ENCODE measurements around the gene NLRC3.
"Not testable (repeated sequence)": the region's sequence is repeated elsewhere in the genome, so short reads cannot be mapped to it uniquely, and the experiment has no call there.

The NLRC3 gene

DNA sequence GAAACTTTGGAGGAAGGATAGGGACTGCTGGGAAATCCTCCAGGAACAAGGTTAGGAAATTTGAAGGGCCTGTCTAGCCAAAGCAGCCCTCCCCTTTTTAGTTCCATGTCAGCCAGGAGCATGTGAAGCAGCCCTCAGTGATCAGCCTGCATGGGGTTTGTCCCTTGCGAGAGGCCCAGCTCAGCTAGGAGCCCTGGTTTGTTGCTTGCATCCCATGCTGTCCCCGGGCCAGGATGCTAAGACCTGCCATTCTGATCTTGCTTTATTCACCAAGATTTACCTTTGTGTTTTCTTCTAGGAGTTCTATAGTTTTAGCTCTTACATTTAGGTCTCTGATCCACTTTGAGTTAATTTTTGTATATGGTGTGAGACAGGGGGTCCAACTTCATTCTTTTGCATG lies 48.8 kb downstream of the NLRC3 start:
- Histone ChIP-seq H3K4me3 (ENCODE audit: low read depth, low read length) (no peak overlapping the region), H3K79me2 (ENCODE audit: control insufficient read depth, insufficient read depth, low read length, unreplicated experiment) (no peaks in the 10 kb centered on the region), H3K4me1 (ENCODE audit: control insufficient read depth, insufficient read depth, low read length, unreplicated experiment) (no peaks in the 10 kb centered on the region), H3K27me3 (ENCODE audit: insufficient read depth, low read length) (no peaks in the 10 kb centered on the region), H3K36me3 (ENCODE audit: insufficient read depth, low read length) (0 out of 2 replicates have a peak, but pooled peaks cover 5% of the 10 kb centered on the region), H2AFZ (ENCODE audit: low read length, unreplicated experiment) (no peak overlapping the region), H3K27ac (ENCODE audit: low read depth, low read length) (no peak overlapping the region)

DNA sequence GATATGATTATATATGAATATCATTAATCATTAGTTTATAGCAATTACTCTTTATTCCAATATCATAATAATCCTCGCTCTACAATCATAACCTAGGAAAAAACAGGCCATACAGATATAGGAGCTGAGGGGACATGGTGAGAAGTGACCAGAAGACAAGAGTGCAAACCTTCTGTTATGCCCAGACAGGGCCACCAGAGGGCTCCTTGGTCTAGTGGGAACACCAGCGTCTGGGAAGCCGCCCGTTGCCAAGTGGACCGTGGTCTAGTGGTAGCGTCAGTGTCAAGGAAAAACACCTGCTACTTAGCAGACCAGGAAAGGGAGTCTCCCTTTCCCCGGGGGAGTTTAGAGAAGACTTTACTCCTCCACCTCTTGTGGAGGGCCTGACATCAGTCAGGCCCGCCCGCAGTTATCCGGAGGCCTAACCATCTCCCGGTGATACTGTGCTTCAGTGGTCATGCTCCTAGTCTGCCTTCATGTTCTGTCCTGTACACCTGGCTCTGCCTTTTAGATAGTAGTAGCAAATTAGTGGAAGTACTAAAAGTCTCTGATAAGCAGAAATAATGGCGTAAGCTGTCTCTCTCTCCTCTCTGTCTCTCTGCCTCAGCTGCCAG lies 49.9 kb downstream of the NLRC3 start:
- not testable (repeated sequence) for H3K4me3 ChIP-seq (ENCODE audit: low read depth, low read length); H3K36me3 ChIP-seq (ENCODE audit: insufficient read depth, low read length); H3K27ac ChIP-seq (ENCODE audit: low read depth, low read length); H3K4me1 ChIP-seq (ENCODE audit: control insufficient read depth, insufficient read depth, low read length, unreplicated experiment); H2AFZ ChIP-seq (ENCODE audit: low read length, unreplicated experiment); H3K79me2 ChIP-seq (ENCODE audit: control insufficient read depth, insufficient read depth, low read length, unreplicated experiment); H3K27me3 ChIP-seq (ENCODE audit: insufficient read depth, low read length)

DNA sequence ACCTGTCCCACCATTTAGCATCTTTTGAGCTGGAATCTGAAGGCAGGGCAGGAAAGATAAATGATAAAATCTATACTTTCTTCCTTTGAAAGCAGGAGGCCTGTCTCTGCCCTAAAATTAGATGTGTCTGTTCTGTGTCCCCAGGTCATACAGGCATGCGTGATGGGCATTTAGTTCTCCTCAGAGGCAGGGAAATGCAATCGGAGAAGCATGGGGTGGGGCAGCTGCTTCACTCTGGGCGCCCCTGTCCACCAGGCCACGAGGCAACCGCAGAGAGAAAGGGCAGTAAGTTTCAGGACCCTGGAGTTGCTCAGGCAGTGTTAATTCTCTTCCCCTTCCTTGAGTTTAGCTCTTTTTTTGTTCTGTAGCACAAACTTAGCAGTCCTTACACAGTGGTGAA lies 51.3 kb downstream of the NLRC3 start:
- H2AFZ ChIP-seq (ENCODE audit: low read length, unreplicated experiment), result no peak overlapping the region
- H3K4me1 ChIP-seq (ENCODE audit: control insufficient read depth, insufficient read depth, low read length, unreplicated experiment), result no peaks in the 10 kb centered on the region
- no peak overlapping the region for H3K4me3 ChIP-seq (ENCODE audit: low read depth, low read length)
- H3K36me3 ChIP-seq (ENCODE audit: insufficient read depth, low read length), result no peaks in the 10 kb centered on the region; the same call in 1 of the 2 replicates
- H3K27ac ChIP-seq (ENCODE audit: low read depth, low read length), result no peak overlapping the region
- no peaks in the 10 kb centered on the region for H3K27me3 ChIP-seq (ENCODE audit: insufficient read depth, low read length)
- H3K79me2 ChIP-seq (ENCODE audit: control insufficient read depth, insufficient read depth, low read length, unreplicated experiment), result no peaks in the 10 kb centered on the region

DNA sequence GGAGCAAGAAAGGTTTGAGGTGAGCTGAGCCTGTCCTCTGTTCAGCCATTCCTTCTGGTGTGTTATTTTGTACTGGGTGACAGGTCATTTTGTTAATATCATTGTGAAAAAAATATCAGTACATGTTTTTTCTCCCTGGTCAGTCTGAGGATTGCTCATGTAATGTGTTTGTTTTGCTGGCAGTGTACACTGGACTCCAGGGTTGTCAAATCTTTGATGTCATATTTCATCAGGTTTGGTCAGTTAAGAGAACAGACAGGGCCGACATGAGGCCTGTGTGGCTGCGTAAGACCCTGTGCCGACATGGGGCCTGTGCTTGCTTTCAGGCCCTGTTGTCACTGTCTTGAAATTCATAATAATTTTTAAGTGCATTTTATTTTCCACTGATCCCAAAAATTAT lies 53.9 kb downstream of the NLRC3 start:
- H3K4me3 ChIP-seq (ENCODE audit: low read depth, low read length), result no peak overlapping the region

DNA sequence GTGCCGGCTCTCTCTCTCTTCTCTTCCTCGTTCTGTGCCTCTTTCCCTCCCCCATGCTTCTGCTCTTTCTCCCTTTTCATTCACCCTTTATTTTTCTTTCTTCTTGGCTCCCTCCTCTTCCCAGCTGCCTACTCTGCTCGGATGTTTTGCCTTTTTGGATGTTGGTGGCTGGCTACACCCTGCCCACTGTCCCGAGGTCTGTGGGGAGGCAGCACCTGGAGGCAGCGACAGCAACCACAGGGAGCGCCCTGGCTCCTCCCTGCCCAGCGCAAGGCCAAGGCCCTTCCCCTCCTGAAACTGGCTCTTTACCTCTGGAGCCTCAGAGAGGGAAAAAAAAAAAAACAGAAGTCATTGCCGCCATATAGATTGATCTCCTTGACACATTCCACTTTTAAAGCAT lies 56.4 kb downstream of the NLRC3 start:
- Histone ChIP-seq H3K4me1 (ENCODE audit: control insufficient read depth, insufficient read depth, low read length, unreplicated experiment) (no peaks in the 10 kb centered on the region), H2AFZ (ENCODE audit: low read length, unreplicated experiment) (no peak overlapping the region), H3K36me3 (ENCODE audit: insufficient read depth, low read length) (peaks cover 7% of the 10 kb centered on the region), H3K79me2 (ENCODE audit: control insufficient read depth, insufficient read depth, low read length, unreplicated experiment) (no peaks in the 10 kb centered on the region), H3K27me3 (ENCODE audit: insufficient read depth, low read length) (no peaks in the 10 kb centered on the region), H3K27ac (ENCODE audit: low read depth, low read length) (no peak overlapping the region), H3K4me3 (ENCODE audit: low read depth, low read length) (no peak overlapping the region)

More for the DNA sequence above, 53.9 kb downstream of the NLRC3 start:
- Histone ChIP-seq H3K36me3 (ENCODE audit: insufficient read depth, low read length) (no peaks in the 10 kb centered on the region; the same call in 1 of the 2 replicates), H3K79me2 (ENCODE audit: control insufficient read depth, insufficient read depth, low read length, unreplicated experiment) (no peaks in the 10 kb centered on the region), H3K27me3 (ENCODE audit: insufficient read depth, low read length) (no peaks in the 10 kb centered on the region), H2AFZ (ENCODE audit: low read length, unreplicated experiment) (no peak overlapping the region), H3K27ac (ENCODE audit: low read depth, low read length) (no peak overlapping the region), H3K4me1 (ENCODE audit: control insufficient read depth, insufficient read depth, low read length, unreplicated experiment) (no peaks in the 10 kb centered on the region)

DNA sequence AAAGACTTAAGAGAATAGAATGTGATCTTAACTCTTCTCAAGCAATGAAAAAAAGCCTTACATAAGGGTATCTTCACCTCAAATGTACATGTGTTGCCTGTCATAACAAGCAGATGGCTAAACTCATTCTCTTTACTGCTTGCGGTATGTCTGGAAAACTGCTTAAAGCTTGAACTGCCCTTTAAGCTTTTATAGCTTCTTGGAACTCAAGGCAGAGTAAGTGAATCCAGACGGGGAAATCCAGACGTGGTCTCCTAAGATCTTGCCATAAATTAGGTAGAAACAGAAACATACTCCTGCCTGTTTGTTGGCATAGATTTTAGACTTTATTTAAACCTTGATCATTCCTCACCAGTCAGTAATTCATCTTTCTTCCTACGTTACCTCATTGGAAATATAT lies 56.8 kb downstream of the NLRC3 start:
- no peak overlapping the region for H2AFZ ChIP-seq (ENCODE audit: low read length, unreplicated experiment)
- no peak overlapping the region for H3K4me3 ChIP-seq (ENCODE audit: low read depth, low read length)
- H3K4me1 ChIP-seq (ENCODE audit: control insufficient read depth, insufficient read depth, low read length, unreplicated experiment), result no peaks in the 10 kb centered on the region
- H3K36me3 ChIP-seq (ENCODE audit: insufficient read depth, low read length), result peaks cover 9% of the 10 kb centered on the region
- no peaks in the 10 kb centered on the region for H3K79me2 ChIP-seq (ENCODE audit: control insufficient read depth, insufficient read depth, low read length, unreplicated experiment)
- no peaks in the 10 kb centered on the region for H3K27me3 ChIP-seq (ENCODE audit: insufficient read depth, low read length)
- H3K27ac ChIP-seq (ENCODE audit: low read depth, low read length), result no peak overlapping the region

DNA sequence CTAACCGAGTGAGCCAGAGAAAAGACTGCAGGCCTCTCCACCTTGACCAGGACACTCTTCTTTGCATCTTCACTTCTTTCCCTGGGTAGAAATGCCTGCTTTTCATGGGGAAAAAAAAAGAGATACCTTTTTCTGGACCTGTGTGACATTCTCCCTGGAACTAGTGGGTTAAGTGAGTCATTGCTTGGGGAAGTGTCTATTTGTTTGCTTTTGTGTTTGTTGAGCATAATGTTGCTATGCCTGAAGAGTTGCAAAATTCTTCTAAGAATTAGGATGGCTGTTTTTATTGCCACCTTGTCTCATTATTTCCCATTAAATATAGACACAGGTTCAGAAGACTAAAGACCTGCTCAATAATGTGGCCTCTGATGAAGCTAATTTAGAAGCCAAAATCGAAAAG lies 57.6 kb downstream of the NLRC3 start:
- peaks cover 9% of the 10 kb centered on the region for H3K36me3 ChIP-seq (ENCODE audit: insufficient read depth, low read length)
- H3K4me1 ChIP-seq (ENCODE audit: control insufficient read depth, insufficient read depth, low read length, unreplicated experiment), result peaks cover 5% of the 10 kb centered on the region
- H3K4me3 ChIP-seq (ENCODE audit: low read depth, low read length), result no peak overlapping the region
- H3K79me2 ChIP-seq (ENCODE audit: control insufficient read depth, insufficient read depth, low read length, unreplicated experiment), result no peaks in the 10 kb centered on the region
- no peak overlapping the region for H2AFZ ChIP-seq (ENCODE audit: low read length, unreplicated experiment)
- no peak overlapping the region for H3K27ac ChIP-seq (ENCODE audit: low read depth, low read length)
- no peaks in the 10 kb centered on the region for H3K27me3 ChIP-seq (ENCODE audit: insufficient read depth, low read length)

DNA sequence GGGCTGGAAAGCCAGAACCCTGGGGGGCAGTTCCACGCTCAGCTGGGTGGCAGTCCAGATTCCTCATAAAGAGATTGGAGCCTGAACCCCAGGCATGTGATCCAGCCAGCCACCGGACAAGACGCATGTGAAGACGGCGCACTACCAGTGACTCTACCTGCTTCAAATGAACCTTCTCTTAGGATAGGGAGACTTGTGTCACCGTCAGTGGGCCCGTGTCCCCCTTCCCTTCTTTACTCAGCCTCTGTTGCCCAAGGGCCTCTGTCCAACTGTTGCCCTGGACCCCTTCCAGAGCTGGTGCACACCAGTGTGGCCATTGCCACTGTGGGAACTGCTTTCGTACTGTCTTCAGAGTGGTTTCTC lies 58.2 kb downstream of the NLRC3 start:
- Histone ChIP-seq H3K27me3 (ENCODE audit: insufficient read depth, low read length) (no peaks in the 10 kb centered on the region), H3K79me2 (ENCODE audit: control insufficient read depth, insufficient read depth, low read length, unreplicated experiment) (no peaks in the 10 kb centered on the region), H3K27ac (ENCODE audit: low read depth, low read length) (no peak overlapping the region), H3K36me3 (ENCODE audit: insufficient read depth, low read length) (peaks cover 9% of the 10 kb centered on the region), H3K4me1 (ENCODE audit: control insufficient read depth, insufficient read depth, low read length, unreplicated experiment) (peaks cover 10% of the 10 kb centered on the region), H3K4me3 (ENCODE audit: low read depth, low read length) (no peak overlapping the region), H2AFZ (ENCODE audit: low read length, unreplicated experiment) (no peak overlapping the region)

DNA sequence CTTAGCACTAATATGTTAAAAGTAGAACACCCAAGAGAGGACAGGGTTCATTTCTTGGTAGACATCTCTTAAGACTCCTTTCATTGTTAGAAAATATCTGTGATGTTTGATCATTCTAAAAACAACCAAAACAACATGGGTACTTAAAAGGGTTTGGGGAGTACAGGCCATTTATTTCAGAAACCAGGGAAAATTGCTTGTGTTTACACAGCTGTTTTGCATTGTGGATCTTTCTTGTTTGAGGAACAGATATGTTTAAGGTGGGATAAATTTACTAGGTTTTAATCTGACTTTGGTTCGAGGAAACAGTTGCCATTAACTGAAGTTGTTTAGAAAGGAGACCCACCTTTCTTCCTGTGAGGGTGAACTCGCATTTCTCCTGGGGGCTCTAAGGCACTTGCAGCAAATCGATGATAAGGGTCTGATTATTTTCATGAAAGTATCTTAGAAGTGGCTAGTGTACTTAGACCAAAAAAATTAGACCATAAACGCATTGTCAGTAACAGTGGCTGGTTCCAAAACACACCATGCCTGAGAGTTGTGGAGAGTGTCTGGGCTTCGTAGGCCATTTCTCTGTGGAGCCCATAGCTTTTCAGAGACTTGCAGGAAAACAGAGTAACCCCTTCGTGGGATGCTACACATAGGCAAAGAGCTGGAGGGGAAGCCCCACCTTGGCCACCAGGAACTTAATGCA lies 58.8 kb downstream of the NLRC3 start:
- no peaks in the 10 kb centered on the region for H3K27me3 ChIP-seq (ENCODE audit: insufficient read depth, low read length)
- no peaks in the 10 kb centered on the region for H3K79me2 ChIP-seq (ENCODE audit: control insufficient read depth, insufficient read depth, low read length, unreplicated experiment)
- peaks cover 10% of the 10 kb centered on the region for H3K4me1 ChIP-seq (ENCODE audit: control insufficient read depth, insufficient read depth, low read length, unreplicated experiment)
- H3K27ac ChIP-seq (ENCODE audit: low read depth, low read length), result no peak overlapping the region
- H3K36me3 ChIP-seq (ENCODE audit: insufficient read depth, low read length), result peaks cover 9% of the 10 kb centered on the region
- no peak overlapping the region for H2AFZ ChIP-seq (ENCODE audit: low read length, unreplicated experiment)
- H3K4me3 ChIP-seq (ENCODE audit: low read depth, low read length), result no peak overlapping the region

DNA sequence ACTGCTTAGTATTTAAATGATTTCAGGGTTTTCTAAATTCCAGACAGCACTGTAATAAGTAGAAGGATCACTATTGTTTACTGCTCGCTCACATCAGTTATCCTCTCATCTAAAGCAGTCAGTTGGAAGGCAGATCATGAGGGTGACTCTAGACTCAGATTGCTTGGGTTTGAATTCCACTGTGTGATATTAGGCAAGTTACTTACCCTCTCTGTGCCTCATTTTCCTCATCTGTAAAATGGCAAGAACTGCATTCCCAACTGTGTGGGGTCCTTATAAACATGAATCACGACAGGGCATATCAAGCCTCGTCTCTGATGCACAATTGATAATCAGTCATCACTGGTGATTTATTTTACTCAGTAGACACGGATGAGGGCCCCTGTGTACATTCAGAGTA lies 61.3 kb downstream of the NLRC3 start:
- Histone ChIP-seq H3K27me3 (ENCODE audit: insufficient read depth, low read length) (no peaks in the 10 kb centered on the region), H3K36me3 (ENCODE audit: insufficient read depth, low read length) (peaks cover 12% of the 10 kb centered on the region), H3K4me3 (ENCODE audit: low read depth, low read length) (no peak overlapping the region), H2AFZ (ENCODE audit: low read length, unreplicated experiment) (no peak overlapping the region), H3K27ac (ENCODE audit: low read depth, low read length) (no peak overlapping the region), H3K4me1 (ENCODE audit: control insufficient read depth, insufficient read depth, low read length, unreplicated experiment) (peaks cover 10% of the 10 kb centered on the region), H3K79me2 (ENCODE audit: control insufficient read depth, insufficient read depth, low read length, unreplicated experiment) (no peaks in the 10 kb centered on the region)

DNA sequence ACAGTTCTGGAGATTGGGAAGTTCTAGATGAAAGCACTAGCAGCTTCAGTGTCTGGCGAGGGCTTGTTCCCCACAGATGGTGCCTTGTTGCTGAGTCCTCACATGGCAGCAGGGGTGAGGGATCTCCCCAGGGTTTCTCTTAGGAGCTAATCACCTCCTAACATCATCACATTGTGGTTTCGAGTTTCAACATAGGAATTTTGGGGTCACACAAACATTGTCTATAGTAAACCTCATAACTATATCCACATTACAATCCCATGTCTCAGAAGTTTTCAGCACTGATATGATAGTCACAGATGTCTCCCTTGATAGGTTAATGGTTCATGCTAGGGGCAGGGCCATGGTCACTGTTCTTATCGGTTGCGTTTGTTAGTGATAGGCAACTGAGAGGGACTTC lies 62.6 kb downstream of the NLRC3 start:
- Histone ChIP-seq H3K27ac (ENCODE audit: low read depth, low read length) (no peak overlapping the region), H3K4me3 (ENCODE audit: low read depth, low read length) (no peak overlapping the region), H3K4me1 (ENCODE audit: control insufficient read depth, insufficient read depth, low read length, unreplicated experiment) (peaks cover 10% of the 10 kb centered on the region), H3K79me2 (ENCODE audit: control insufficient read depth, insufficient read depth, low read length, unreplicated experiment) (no peaks in the 10 kb centered on the region), H3K36me3 (ENCODE audit: insufficient read depth, low read length) (peaks cover 17% of the 10 kb centered on the region), H2AFZ (ENCODE audit: low read length, unreplicated experiment) (no peak overlapping the region), H3K27me3 (ENCODE audit: insufficient read depth, low read length) (no peaks in the 10 kb centered on the region)
